ENCODE results near the gene EFCAB3. TPM values are rescaled to one million over a fixed set of nuclear protein-coding genes. Genes with fewer than 3 reads are reported as not detected.
"Not testable (repeated sequence)": the region's sequence is repeated elsewhere in the genome, so short reads cannot be mapped to it uniquely, and the experiment has no call there.

EFCAB3 gene
- total RNA-seq, 1 donor from 2014 or later: not detected

GRCh38 chr17:62465271-62465670, 84.9 kb downstream of the EFCAB3 start:
- intact Hi-C loops (cut with micrococcal nuclease); DNase-seq; H3K4me1 Mint-ChIP-seq; H3K27me3 Mint-ChIP-seq; ATAC-seq (ENCODE audit: low read depth); H3K36me3 Mint-ChIP-seq (ENCODE audit: low read depth); H3K9me3 Mint-ChIP-seq; H3K27ac Mint-ChIP-seq; POLR2A ChIA-PET; H3K4me3 Mint-ChIP-seq; CTCF ChIA-PET: not testable (repeated sequence)

Other genes starting within 250 kb of the EFCAB3 start
- 21.2 and 23.1 TPM in 2 replicates for gene METTL2A, start 43.3 kb downstream of the EFCAB3 start, total RNA-seq
- gene TLK2, start 98.3 kb downstream of the EFCAB3 start, total RNA-seq: 54.6 and 57.0 TPM in 2 replicates
- gene MRC2, start 247.1 kb downstream of the EFCAB3 start, total RNA-seq: 0.10 and 0.11 TPM in 2 replicates